A673 (cell line): ENCODE data around the gene STARD13. TPM values are rescaled to one million over a fixed set of nuclear protein-coding genes. Genes with fewer than 3 reads are reported as not detected.
A peak's percentile ranks its signal among the peaks of the same experiment; 100 is the strongest.

Source experiments
- BruUV-seq: library from RNA; stranded (reverse); fragments of 400-500 nt; replicated peaks from 2 replicates; lab custom pipeline; 2021; lab: Mats Ljungman, UMichigan
- CTCF ChIA-PET: fragments of 300-600 bp; sonication (Branson Sonifier 250); formaldehyde crosslinking; loops from one replicate; lab custom pipeline; 2022; ENCODE audit warnings: antibody characterized with exemption; lab: Charles Lee
- POLR2A ChIA-PET: fragments of 300-600 bp; sonication (Branson Sonifier 250); formaldehyde crosslinking; loops from one replicate; lab custom pipeline; 2022; ENCODE audit warnings: antibody characterized with exemption; ENCODE audit not compliant: low non-redundant PET; lab: Charles Lee
- DNase-seq: peaks from one replicate; pipeline ENCODE4 v3.0.0-alpha.2; 2015; ENCODE audit warnings: low spot score
- H3K27ac ChIP-seq: fragments of 200-600 bp; sonication (generic); 2 replicates; pipeline ENCODE4 v1.5.1; 2016; ENCODE audit warnings: mixed run types, low read depth, mild to moderate bottlenecking, mixed read lengths, antibody characterized with exemption, low read length; ENCODE audit not compliant: poor library complexity, severe bottlenecking
- H3K27me3 ChIP-seq: fragments of 200-600 bp; sonication (generic); replicated peaks from 2 replicates; pipeline ENCODE4 v1.6.1; 2017; ENCODE audit warnings: mixed run types, low read depth, mild to moderate bottlenecking, mixed read lengths, antibody characterized with exemption, low read length; ENCODE audit not compliant: insufficient read depth, poor library complexity
- H3K36me3 ChIP-seq: fragments of 200-600 bp; sonication (generic); 2 replicates; pipeline ENCODE4 v1.6.1; 2016; ENCODE audit warnings: mixed run types, mild to moderate bottlenecking, mixed read lengths, antibody characterized with exemption, low read length; ENCODE audit not compliant: insufficient read depth, poor library complexity, severe bottlenecking
- H3K4me1 ChIP-seq: fragments of 200-600 bp; sonication (generic); 2 replicates; pipeline ENCODE4 v1.6.1; 2017; ENCODE audit warnings: mixed run types, mild to moderate bottlenecking, mixed read lengths, antibody characterized with exemption, low read length; ENCODE audit not compliant: insufficient read depth, poor library complexity, severe bottlenecking
- H3K4me3 ChIP-seq: fragments of 200-600 bp; sonication (generic); 2 replicates; pipeline ENCODE4 v1.5.1; 2016; ENCODE audit warnings: low read depth, mixed run types, mild to moderate bottlenecking, mixed read lengths, low read length; ENCODE audit not compliant: poor library complexity, severe bottlenecking
- H3K9me3 ChIP-seq: fragments of 200-600 bp; sonication (generic); 2 replicates; pipeline ENCODE4 v1.6.1; 2016; ENCODE audit warnings: mixed run types, low read depth, mild to moderate bottlenecking, mixed read lengths, antibody characterized with exemption, low read length; ENCODE audit not compliant: poor library complexity, severe bottlenecking
- CTCF ChIP-seq: fragments of 300-800, 200-600 bp; sonication (generic); conservative IDR thresholded peaks from 2 replicates; pipeline ENCODE4 v1.5.1; 2017; ENCODE audit warnings: low read depth, mild to moderate bottlenecking, antibody characterized with exemption, low read length, moderate library complexity, mixed read lengths
- EZH2 ChIP-seq: fragments of 200-600 bp; sonication (generic); IDR thresholded peaks from 2 replicates; pipeline ENCODE4 v1.6.1; 2017; ENCODE audit warnings: borderline replicate concordance, low read depth, mild to moderate bottlenecking, mixed read lengths, antibody characterized with exemption, low read length; ENCODE audit not compliant: poor library complexity, severe bottlenecking
- intact Hi-C: fragments of 100-400 bp; cut with micrococcal nuclease; formaldehyde crosslinking; loops from one replicate; pipeline ENCODE4 v1.10.0; 2022; ENCODE audit not compliant: unreplicated experiment
- total RNA-seq: library from RNA; stranded (reverse); gene quantifications from 2 replicates; pipeline ENCODE4 v1.2.3, GENCODE V29; 2021

Gene STARD13
- total RNA-seq, 1 experiment from 2014 or later, result 45.7 TPM

GRCh38 chr13:33194820-33195692 is 90.5 kb downstream of the STARD13 start:
- no TSS peak for BruUV-seq
- peak; percentile 96 for DNase-seq
- H3K36me3 ChIP-seq, result no peaks in the 10 kb centered on the region
- H3K27ac ChIP-seq, result peak overlapping the region; percentile 93
- peaks cover 94% of the 10 kb centered on the region for H3K4me1 ChIP-seq
- POLR2A ChIA-PET, result no interaction called here
- no peak for TF ChIP-seq EZH2
- TF ChIP-seq CTCF, result no peak
- H3K27me3 ChIP-seq, result no peaks in the 10 kb centered on the region
- intact Hi-C loops, result no loop called here
- CTCF ChIA-PET, result no interaction called here
- peak overlapping the region; percentile 4 for H3K4me3 ChIP-seq
- H3K9me3 ChIP-seq, result no peaks in the 10 kb centered on the region

GRCh38 chr13:33193428-33193974 is 92.1 kb downstream of the STARD13 start:
- Histone ChIP-seq H3K27ac (peak overlapping the region; percentile 93), H3K4me3 (no peak overlapping the region), H3K36me3 (no peaks in the 10 kb centered on the region), H3K27me3 (no peaks in the 10 kb centered on the region), H3K4me1 (peaks cover 96% of the 10 kb centered on the region), H3K9me3 (no peaks in the 10 kb centered on the region)
- intact Hi-C loops, result no loop called here
- ChIA-PET CTCF (no interaction called here), POLR2A (interaction anchor here (0.5 to 0.6 kb wide), 2 partner anchors 26 to 73 kb away, joined by 3 to 8 read pairs; no protein-coding TSS in a partner anchor)
- no peak for TF ChIP-seq CTCF
- TF ChIP-seq EZH2, result no peak
- no TSS peak for BruUV-seq
- peak; percentile 45 for DNase-seq

GRCh38 chr13:33191425-33192210 is 93.9 kb downstream of the STARD13 start:
- intact Hi-C loops, result no loop called here
- peaks cover 94% of the 10 kb centered on the region for H3K4me1 ChIP-seq
- no peaks in the 10 kb centered on the region for H3K36me3 ChIP-seq
- ChIA-PET CTCF (no interaction called here), POLR2A (no interaction called here)
- DNase-seq, result no peak
- H3K27ac ChIP-seq, result peak overlapping the region; percentile 86
- H3K4me3 ChIP-seq, result no peak overlapping the region
- no peaks in the 10 kb centered on the region for H3K27me3 ChIP-seq
- no TSS peak for BruUV-seq
- TF ChIP-seq CTCF (no peak), EZH2 (no peak)
- no peaks in the 10 kb centered on the region for H3K9me3 ChIP-seq
